GM11168 (cell line): ENCODE measurements around the gene TTC16.

Experiments
- in situ Hi-C: fragments of 300-500 bp; cut with MboI; formaldehyde crosslinking; loops from one replicate; pipeline ENCODE4 v1.12.0; 2022; ENCODE audit warnings: low sequenced_read_pairs; ENCODE audit not compliant: unreplicated experiment

TTC16 gene

GRCh38 chr9:127720031-127720864 is 4.4 kb downstream of the TTC16 start:
- in situ Hi-C loops: no loop called here

- in situ Hi-C loops: no loop called here
Measured at GRCh38 chr9:127720865-127721227, 5.0 kb downstream of the TTC16 start.

- in situ Hi-C loops: no loop called here
Measured at GRCh38 chr9:127721391-127721821, 5.5 kb downstream of the TTC16 start.

GRCh38 chr9:127722055-127722745 is 6.3 kb downstream of the TTC16 start:
- in situ Hi-C loops: no loop called here

- in situ Hi-C loops: no loop called here
Measured at GRCh38 chr9:127723013-127723412, 7.1 kb downstream of the TTC16 start.

- in situ Hi-C loops: no loop called here
Measured at GRCh38 chr9:127723444-127723843, 7.6 kb downstream of the TTC16 start.

- in situ Hi-C loops: no loop called here
Measured at GRCh38 chr9:127724012-127724411, 8.1 kb downstream of the TTC16 start.

GRCh38 chr9:127726871-127727270 is 11.0 kb downstream of the TTC16 start:
- in situ Hi-C loops: no loop called here

GRCh38 chr9:127728808-127729207 is 12.9 kb downstream of the TTC16 start:
- in situ Hi-C loops: no loop called here

GRCh38 chr9:127729522-127730256 is 13.8 kb downstream of the TTC16 start:
- in situ Hi-C loops: no loop called here

- in situ Hi-C loops: no loop called here
Measured at GRCh38 chr9:127730262-127730661, 14.4 kb downstream of the TTC16 start.

GRCh38 chr9:127730799-127731410 is 15.0 kb downstream of the TTC16 start:
- in situ Hi-C loops: no loop called here

- in situ Hi-C loops: no loop called here
Measured at GRCh38 chr9:127731938-127732337, 16.1 kb downstream of the TTC16 start.

GRCh38 chr9:127732444-127732843 is 16.6 kb downstream of the TTC16 start:
- in situ Hi-C loops: no loop called here

- in situ Hi-C loops: no loop called here
Measured at GRCh38 chr9:127733614-127734013, 17.7 kb downstream of the TTC16 start.

GRCh38 chr9:127734247-127734746 is 18.4 kb downstream of the TTC16 start:
- in situ Hi-C loops: no loop called here

- in situ Hi-C loops: no loop called here
Measured at GRCh38 chr9:127734747-127735529, 19.1 kb downstream of the TTC16 start, which contains the start of gene TOR2A. TSS of gene TOR2A (minus strand) at chr9:127735294. CDS start at chr9:127735270, 24 bp downstream.

- in situ Hi-C loops: no loop called here
Measured at GRCh38 chr9:127735530-127736185, 19.8 kb downstream of the TTC16 start.

GRCh38 chr9:127738666-127739065 is 22.8 kb downstream of the TTC16 start:
- in situ Hi-C loops: no loop called here
